Measurements from ENCODE around the gene OSBPL9.

- no peak for TF ChIP-seq GABPA (IDR thresholded peaks at IDR 0.05; ENCODE audit: low read depth)
- no peak for TF ChIP-seq REST (IDR thresholded peaks at IDR 0.05; ENCODE audit: insufficient replicate concordance, low read depth)
- no peak for TF ChIP-seq CTCF (IDR thresholded peaks at IDR 0.05; ENCODE audit: insufficient read depth, low read length)
- TF ChIP-seq SPI1 (IDR thresholded peaks at IDR 0.05; ENCODE audit: borderline replicate concordance, low read depth): no peak
- no peak for TF ChIP-seq POLR2AphosphoS5 (IDR thresholded peaks at IDR 0.05; ENCODE audit: low read depth)
These were observed 141.4 kb downstream of the OSBPL9 start for GRCh38 chr1:51758310-51758709.
